ENCODE measurements around the gene GMCL2. TPM values are rescaled to one million over a fixed set of nuclear protein-coding genes. Genes with fewer than 3 reads are reported as not detected.

The GMCL2 gene
- not detected in 2 replicates for total RNA-seq

GRCh38 chr5:178187014-178187413 is at the start of gene GMCL2:
Gene GMCL2 (minus strand): TSS chr5:178187371. CDS start chr5:178187299, 72 bp downstream.

GRCh38 chr5:178232124-178232919 is 45.2 kb upstream of the GMCL2 start, which contains the start of gene PHYKPL:
Gene PHYKPL (minus strand): TSS chr5:178232802. CDS start chr5:178232550, 252 bp downstream.

GRCh38 chr5:178204182-178204934 is 17.2 kb upstream of the GMCL2 start, which contains the start of gene HNRNPAB:
Gene HNRNPAB (plus strand): TSS chr5:178204533. CDS start chr5:178204838, 305 bp downstream.

GRCh38 chr5:178153530-178154340 is 33.4 kb downstream of the GMCL2 start, which contains the start of gene NHP2:
Gene NHP2 (minus strand): TSS chr5:178153885. CDS start chr5:178153817, 68 bp downstream.

Other genes with a start within 250 kb of the GMCL2 start
- gene PROP1, start 191.1 kb downstream of the GMCL2 start, total RNA-seq, result not detected in 2 replicates
- 0.36 and 2.3 TPM in 2 replicates for gene N4BP3, start 73.8 kb downstream of the GMCL2 start, total RNA-seq
- 11.7 and 16.5 TPM in 2 replicates for gene RMND5B, start 56.4 kb downstream of the GMCL2 start, total RNA-seq
- gene NHP2, start 33.5 kb downstream of the GMCL2 start, total RNA-seq, result 264 and 275 TPM in 2 replicates
- 68.8 and 83.4 TPM in 2 replicates for gene HNRNPAB, start 17.2 kb upstream of the GMCL2 start, total RNA-seq
- gene PHYKPL, start 45.4 kb upstream of the GMCL2 start, total RNA-seq, result 17.8 and 23.5 TPM in 2 replicates

Measured in cardiac atrium fibroblast (primary cell).